Activated CD8-positive, alpha-beta T cell treated with anti-CD3 and anti-CD28 coated beads for 36 hours (primary cell): ENCODE results near the gene NDC1. TPM values are rescaled to one million over a fixed set of nuclear protein-coding genes. Genes with fewer than 3 reads are reported as not detected.
A peak's percentile ranks its signal among the peaks of the same experiment; 100 is the strongest.

ENCODE experiments used
- ATAC-seq: fragments of 200-7000 bp; cut with Tn5 transposase; one replicate; pipeline ENCODE4 v1.10.0; 2021; ENCODE audit warnings: mild to moderate bottlenecking, moderate library complexity
- CTCF ChIA-PET: fragments of 350-600 bp; sonication (Branson Sonifier 250); formaldehyde crosslinking; loops from one replicate; lab custom pipeline; 2021; ENCODE audit warnings: antibody characterized with exemption; lab: Charles Lee
- POLR2A ChIA-PET: fragments of 350-600 bp; sonication (Branson Sonifier 250); formaldehyde crosslinking; loops from one replicate; lab custom pipeline; 2021; ENCODE audit warnings: antibody characterized with exemption; lab: Charles Lee
- DNase-seq: peaks from one replicate; pipeline ENCODE4 v3.0.0-alpha.2; 2020
- H3K27ac Mint-ChIP-seq: one replicate; pipeline ENCODE4 v1.8.0; 2021; ENCODE audit warnings: mild to moderate bottlenecking, mixed read lengths
- H3K27me3 Mint-ChIP-seq: one replicate; pipeline ENCODE4 v1.8.0; 2021; ENCODE audit warnings: mixed read lengths
- H3K36me3 Mint-ChIP-seq: one replicate; pipeline ENCODE4 v1.8.0; 2021; ENCODE audit warnings: low read depth, mixed read lengths
- H3K4me1 Mint-ChIP-seq: one replicate; pipeline ENCODE4 v1.8.0; 2021; ENCODE audit warnings: low read depth, mixed read lengths
- H3K4me3 Mint-ChIP-seq: one replicate; pipeline ENCODE4 v1.8.0; 2021; ENCODE audit warnings: mild to moderate bottlenecking, moderate library complexity, mixed read lengths
- H3K9me3 Mint-ChIP-seq: one replicate; pipeline ENCODE4 v1.8.0; 2021; ENCODE audit warnings: mixed read lengths
- CTCF ChIP-seq: fragments of 200-600 bp; IDR thresholded peaks from one replicate; pipeline ENCODE4 v1.8.0; 2022; ENCODE audit warnings: antibody characterized with exemption, mild to moderate bottlenecking
- intact Hi-C: fragments of 100-400 bp; cut with micrococcal nuclease; formaldehyde crosslinking; loops from one replicate; pipeline ENCODE4 v1.10.0; 2022
- total RNA-seq, 2 experiments: library from RNA; stranded (reverse); gene quantifications; one replicate each; pipeline ENCODE4 v1.2.3, GENCODE V29; 2021

Gene NDC1
- total RNA-seq, 2 experiments from 2014 or later, result 39.6 to 43.9 TPM

GRCh38 chr1:53739109-53739681 is 98.9 kb downstream of the NDC1 start, which contains the start of gene GLIS1:
Gene GLIS1, minus strand, starts transcription at chr1:53739164. Its CDS starts 1,100 bp downstream, at chr1:53738064.
- no peak within 1 kb of the TSS for H3K27ac Mint-ChIP-seq
- POLR2A ChIA-PET, result interaction anchor here (0.8 kb wide), 1 partner anchor 18 kb away, joined by 3 read pairs; no protein-coding TSS in a partner anchor

DNA sequence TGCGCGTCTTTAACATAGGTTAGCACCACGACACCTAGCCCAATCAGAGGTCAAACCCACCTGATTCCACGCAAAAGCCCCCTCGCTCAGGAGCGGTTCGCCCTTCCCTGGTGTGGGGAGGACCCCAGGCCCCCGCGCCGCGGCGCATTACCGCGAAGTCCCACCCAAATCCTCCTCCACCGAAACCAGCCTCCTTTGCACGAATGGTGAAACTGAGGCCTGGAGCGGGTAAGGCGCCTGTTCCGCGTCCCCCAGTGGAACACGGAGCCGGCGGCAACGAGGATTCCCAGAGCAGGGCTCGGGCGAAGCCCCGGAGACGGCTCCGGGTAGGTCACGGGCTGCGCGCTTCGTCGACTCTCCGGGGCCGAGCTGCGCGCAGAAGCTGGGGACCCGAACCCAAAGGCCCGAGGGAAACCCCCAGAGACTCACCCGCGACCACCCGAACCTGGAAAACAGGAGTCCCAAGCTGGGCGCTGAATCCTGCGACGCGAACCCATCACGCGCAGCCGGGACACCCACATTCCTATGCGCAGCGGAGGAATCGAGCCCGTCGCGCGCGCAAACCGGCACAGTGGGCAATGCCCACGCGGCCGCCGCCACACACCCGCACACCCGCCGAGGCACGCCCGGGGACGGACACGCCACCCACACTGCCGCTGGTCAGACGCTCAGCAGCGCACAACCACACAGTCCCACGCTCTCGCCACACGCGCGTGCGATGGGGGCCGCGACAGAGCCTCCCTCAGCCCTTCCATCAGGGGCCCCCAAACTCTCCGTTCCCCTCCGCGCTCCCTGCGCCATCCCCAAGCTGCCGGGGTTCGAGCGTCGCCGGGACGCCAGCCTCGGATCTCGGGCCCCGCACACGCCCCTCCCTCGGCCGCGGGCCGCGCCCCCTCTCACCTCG is 99.6 kb downstream of the NDC1 start:
- peaks cover 4% of the 10 kb centered on the region for H3K36me3 Mint-ChIP-seq
- no peak overlapping the region for H3K27ac Mint-ChIP-seq
- H3K4me3 Mint-ChIP-seq, result peak overlapping the region; percentile 37
- H3K27me3 Mint-ChIP-seq, result peaks cover 48% of the 10 kb centered on the region
- intact Hi-C loops, result no loop called here
- no peak for DNase-seq
- no peak for ATAC-seq
- ChIA-PET POLR2A (no interaction called here), CTCF (no interaction called here)
- H3K4me1 Mint-ChIP-seq, result no peaks in the 10 kb centered on the region
- H3K9me3 Mint-ChIP-seq, result peaks cover 3% of the 10 kb centered on the region
- TF ChIP-seq CTCF, result no peak

More at GRCh38 chr1:53739109-53739681, 98.9 kb downstream of the NDC1 start, which contains the start of gene GLIS1:
- Mint-ChIP-seq H3K4me3 (peak within 1 kb of the TSS; percentile 38), H3K36me3 (peaks cover 4% of the 10 kb centered on the region), H3K9me3 (peaks cover 3% of the 10 kb centered on the region), H3K27me3 (peaks cover 46% of the 10 kb centered on the region), H3K4me1 (no peaks in the 10 kb centered on the region)
- peak; percentile 97 for ATAC-seq
- peak; percentile 61 for DNase-seq
- no peak for TF ChIP-seq CTCF
- intact Hi-C loops, result no loop called here
- CTCF ChIA-PET, result no interaction called here

GRCh38 chr1:53737648-53738204 is 100.4 kb downstream of the NDC1 start:
- peaks cover 2% of the 10 kb centered on the region for H3K9me3 Mint-ChIP-seq
- peaks cover 43% of the 10 kb centered on the region for H3K27me3 Mint-ChIP-seq
- TF ChIP-seq CTCF, result no peak
- no peak overlapping the region for H3K4me3 Mint-ChIP-seq
- intact Hi-C loops, result no loop called here
- no peaks in the 10 kb centered on the region for H3K4me1 Mint-ChIP-seq
- no peak for ATAC-seq
- no peak for DNase-seq
- H3K27ac Mint-ChIP-seq, result no peak overlapping the region
- CTCF ChIA-PET, result no interaction called here
- H3K36me3 Mint-ChIP-seq, result peaks cover 2% of the 10 kb centered on the region
- POLR2A ChIA-PET, result no interaction called here

GRCh38 chr1:53736290-53736689 is 101.8 kb downstream of the NDC1 start:
- no peak overlapping the region for H3K4me3 Mint-ChIP-seq
- no peak for TF ChIP-seq CTCF
- ATAC-seq, result no peak
- no peak for DNase-seq
- no peaks in the 10 kb centered on the region for H3K4me1 Mint-ChIP-seq
- ChIA-PET CTCF (interaction anchor here (1.0 to 1.1 kb wide), 2 partner anchors 17 to 251 kb away, joined by 3 to 4 read pairs; no protein-coding TSS in a partner anchor), POLR2A (no interaction called here)
- H3K27ac Mint-ChIP-seq, result no peak overlapping the region
- H3K36me3 Mint-ChIP-seq, result no peaks in the 10 kb centered on the region
- no peaks in the 10 kb centered on the region for H3K9me3 Mint-ChIP-seq
- peaks cover 40% of the 10 kb centered on the region for H3K27me3 Mint-ChIP-seq
- intact Hi-C loops, result no loop called here
